Fibroblast of skin of scalp (primary cell): ENCODE results near the gene COL4A3. TPM values are rescaled to one million over a fixed set of nuclear protein-coding genes. Genes with fewer than 3 reads are reported as not detected.

Source experiments
- DNase-seq: peaks from one replicate; pipeline ENCODE4 v3.0.0-alpha.2; 2013
- polyA plus RNA-seq, 2 experiments: library from polyadenylated mRNA; unstranded; fragments of 120-200 nt; gene quantifications; one replicate each; pipeline ENCODE4 v1.2.1, GENCODE V29; 2013; ENCODE audit not compliant: insufficient read length in 2 of 2

The COL4A3 gene
- polyA plus RNA-seq (2013, experiment 1 of 2; ENCODE audit: insufficient read length), result not detected
- 0.46 TPM for polyA plus RNA-seq (2013, experiment 2 of 2; ENCODE audit: insufficient read length)

GRCh38 chr2:227163998-227164762 lies at the start of gene COL4A3, which contains the start of gene COL4A4:
Gene COL4A3, plus strand, starts transcription at chr2:227164624. Its CDS starts 103 bp downstream, at chr2:227164727.
Gene COL4A4, minus strand, starts transcription at chr2:227164205. Its CDS starts 16,722 bp downstream, at chr2:227147483.
- DNase-seq, result no peak

- DNase-seq, result peak; percentile 30
These were observed 48.7 kb upstream of the COL4A3 start for GRCh38 chr2:227115761-227116160.

- DNase-seq, result no peak
These were observed 47.4 kb upstream of the COL4A3 start for GRCh38 chr2:227117027-227117426.

GRCh38 chr2:227117852-227118251 lies 46.6 kb upstream of the COL4A3 start:
- no peak for DNase-seq

GRCh38 chr2:227118353-227118752 lies 46.1 kb upstream of the COL4A3 start:
- DNase-seq, result no peak

- DNase-seq, result no peak
These were observed 40.7 kb upstream of the COL4A3 start for GRCh38 chr2:227123697-227124096.

GRCh38 chr2:227124811-227125210 lies 39.6 kb upstream of the COL4A3 start:
- DNase-seq, result no peak

- DNase-seq, result no peak
These were observed 38.9 kb upstream of the COL4A3 start for GRCh38 chr2:227125506-227125905.

- DNase-seq, result no peak
These were observed 37.2 kb upstream of the COL4A3 start for GRCh38 chr2:227127201-227127600.

- no peak for DNase-seq
These were observed 33.8 kb upstream of the COL4A3 start for GRCh38 chr2:227130636-227131035.

GRCh38 chr2:227132986-227133385 lies 31.4 kb upstream of the COL4A3 start:
- DNase-seq, result no peak

- no peak for DNase-seq
These were observed 29.8 kb upstream of the COL4A3 start for GRCh38 chr2:227134591-227134990.

GRCh38 chr2:227141301-227141700 lies 23.1 kb upstream of the COL4A3 start:
- no peak for DNase-seq

- no peak for DNase-seq
These were observed 20.5 kb upstream of the COL4A3 start for GRCh38 chr2:227143895-227144294.

- DNase-seq, result no peak
These were observed 18.0 kb upstream of the COL4A3 start for GRCh38 chr2:227146456-227146855.

- peak; percentile 50 for DNase-seq
These were observed 17.4 kb upstream of the COL4A3 start for GRCh38 chr2:227147023-227147422.

GRCh38 chr2:227148106-227148505 lies 16.3 kb upstream of the COL4A3 start:
- DNase-seq, result no peak

- DNase-seq, result no peak
These were observed 14.0 kb upstream of the COL4A3 start for GRCh38 chr2:227150222-227150936.

- DNase-seq, result no peak
These were observed 12.2 kb upstream of the COL4A3 start for GRCh38 chr2:227152093-227152766.

- no peak for DNase-seq
These were observed 11.1 kb upstream of the COL4A3 start for GRCh38 chr2:227153307-227153706.

GRCh38 chr2:227153758-227154486 lies 10.5 kb upstream of the COL4A3 start:
- peak; percentile 23 for DNase-seq
